Ramos (cell line): Measurements from ENCODE around the gene L3MBTL3.

Experiments
- in situ Hi-C: fragments of 300-500 bp; cut with MboI; formaldehyde crosslinking; loops from one replicate; pipeline ENCODE4 v1.14.3; 2022; ENCODE audit warnings: low sequenced_read_pairs; ENCODE audit not compliant: unreplicated experiment

Gene L3MBTL3

DNA sequence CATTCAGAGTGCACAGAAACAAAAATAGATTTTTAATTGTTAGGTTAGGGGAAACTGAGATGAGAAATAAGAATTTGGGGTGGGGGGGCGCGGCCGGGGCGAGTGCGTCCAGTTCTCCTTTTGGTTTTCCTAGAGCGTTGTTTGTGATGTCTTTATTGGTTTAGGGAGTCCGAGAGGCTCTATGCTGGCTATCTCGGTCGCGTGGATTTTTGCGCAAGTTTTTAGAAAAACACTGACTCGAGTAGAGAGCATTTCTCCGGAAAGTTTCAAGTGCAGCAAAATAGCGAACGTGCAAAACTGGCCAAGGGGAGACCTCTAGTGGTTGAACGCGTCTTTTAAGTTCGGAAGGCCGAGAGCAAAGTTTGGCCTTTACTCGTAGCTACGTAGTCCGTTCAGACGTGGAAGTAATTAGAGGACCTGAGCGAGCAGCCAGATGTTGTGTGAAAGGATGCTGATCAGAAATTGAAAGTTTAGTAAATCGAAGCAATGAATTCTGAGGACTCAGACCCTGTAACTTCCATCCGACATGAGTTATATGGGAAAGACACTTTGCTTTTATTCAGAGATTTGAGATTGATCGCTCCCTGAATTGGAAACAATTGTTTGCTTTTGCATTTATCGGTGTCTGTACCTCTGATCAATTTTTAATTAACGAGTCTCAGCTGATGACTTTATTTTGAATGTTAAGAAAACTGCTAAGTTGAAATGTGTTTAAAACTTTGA is 2.7 kb downstream of the L3MBTL3 start:
- in situ Hi-C loops = loop anchor here (25.0 kb wide), 1 partner anchor 409 kb away; no protein-coding TSS in a partner anchor

DNA sequence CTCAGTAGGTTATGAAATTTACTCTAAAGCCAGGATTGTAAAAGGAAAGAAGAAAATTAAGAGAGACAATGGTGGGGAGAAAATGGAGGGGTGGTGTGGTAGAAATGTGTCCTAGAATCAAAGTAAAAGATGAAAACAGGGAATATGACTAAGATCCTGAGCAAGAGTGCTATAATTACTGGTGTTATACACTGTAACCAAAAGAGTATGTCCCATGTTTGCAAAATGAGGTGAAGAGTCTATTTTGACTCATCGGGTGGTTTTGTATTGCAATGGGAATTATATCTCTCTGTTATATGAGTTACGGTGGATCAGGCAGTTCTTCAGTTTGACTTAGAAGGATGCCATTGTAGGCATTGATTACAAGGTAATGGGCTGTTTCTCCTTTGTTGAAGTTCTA is 8.5 kb downstream of the L3MBTL3 start:
- in situ Hi-C loops = no loop called here

DNA sequence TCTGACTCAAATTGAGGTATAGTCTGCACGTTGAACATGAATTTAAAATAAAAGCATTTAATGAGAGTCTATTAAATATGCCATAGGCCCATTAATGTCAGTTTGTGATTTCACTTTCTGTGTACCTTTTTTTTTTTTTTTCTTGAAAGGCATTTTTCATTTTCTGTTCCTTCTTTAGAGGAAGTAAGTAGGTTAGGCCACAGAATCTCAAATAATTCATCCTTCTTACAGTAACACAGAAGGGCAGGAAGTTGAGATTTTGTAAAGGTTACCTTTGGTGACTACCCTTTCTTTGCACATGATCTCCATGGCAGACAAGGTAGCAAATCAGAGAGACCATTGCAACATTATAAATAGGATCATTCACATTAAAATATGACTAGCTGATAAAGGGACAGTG is 9.6 kb downstream of the L3MBTL3 start:
- in situ Hi-C loops = no loop called here

- in situ Hi-C loops = no loop called here
These were observed 10.8 kb downstream of the L3MBTL3 start for GRCh38 chr6:130029163-130029562.

GRCh38 chr6:130032758-130033340 is 14.5 kb downstream of the L3MBTL3 start:
- in situ Hi-C loops = no loop called here

DNA sequence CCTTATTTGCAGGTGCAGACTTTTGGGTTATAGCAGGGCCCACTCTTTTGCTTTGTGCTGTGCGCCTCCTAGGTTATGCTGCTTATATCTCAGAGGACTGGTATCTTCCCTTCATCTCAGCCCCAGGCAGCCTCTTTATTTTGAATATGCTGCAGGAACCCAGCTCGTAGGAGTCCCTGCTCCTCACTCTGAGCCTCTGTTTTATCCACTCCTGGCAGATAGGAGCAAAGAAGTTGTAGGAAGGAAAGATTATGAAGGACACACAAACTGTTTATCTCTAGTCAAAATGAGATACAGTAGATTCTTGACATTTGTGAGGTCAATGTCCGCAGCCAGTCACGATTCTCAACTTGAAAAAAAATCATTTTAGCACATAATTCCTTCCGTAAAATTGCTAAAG is 15.6 kb downstream of the L3MBTL3 start:
- in situ Hi-C loops = no loop called here

GRCh38 chr6:130034378-130035146 is 16.2 kb downstream of the L3MBTL3 start:
- in situ Hi-C loops = no loop called here

DNA sequence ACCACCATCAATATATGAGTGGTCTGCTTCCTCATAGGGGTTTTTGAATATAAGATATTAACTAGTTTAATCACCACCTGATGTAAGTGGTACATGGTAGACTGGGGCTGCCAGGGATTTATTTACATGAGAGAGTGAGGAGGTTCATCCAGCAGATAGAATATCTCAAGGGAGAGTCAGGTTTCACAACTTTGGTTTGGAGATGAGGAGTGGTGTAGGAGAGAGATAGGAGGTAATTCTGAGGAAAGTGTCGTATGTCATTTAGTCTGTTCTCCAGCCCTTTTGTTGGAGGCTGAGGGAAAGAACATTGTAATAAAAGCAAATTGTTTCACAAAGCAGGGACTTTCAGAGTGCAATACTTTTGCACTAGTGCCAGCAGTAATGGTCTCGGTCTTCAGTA is 16.8 kb downstream of the L3MBTL3 start:
- in situ Hi-C loops = no loop called here

- in situ Hi-C loops = no loop called here
These were observed 18.9 kb downstream of the L3MBTL3 start for GRCh38 chr6:130037207-130037811.

DNA sequence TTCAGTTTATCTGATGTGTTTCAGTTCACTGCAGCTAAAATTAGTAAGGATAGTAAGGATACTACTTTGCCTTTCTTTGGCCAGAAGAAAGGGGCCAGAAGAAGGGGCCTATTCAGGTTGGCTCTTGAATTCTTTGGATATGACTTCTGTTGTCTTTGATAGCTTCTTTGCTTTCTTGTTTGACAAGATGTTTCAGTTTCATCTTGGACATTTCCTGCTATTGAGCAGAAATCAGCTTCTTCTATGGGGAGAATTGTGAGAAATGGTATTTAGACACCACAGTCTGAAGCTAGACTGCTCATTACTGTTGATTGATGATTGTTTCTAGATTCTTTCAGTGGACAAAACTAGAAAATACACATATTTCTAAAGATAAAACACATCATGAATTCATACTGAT is 23.2 kb downstream of the L3MBTL3 start:
- in situ Hi-C loops = no loop called here

DNA sequence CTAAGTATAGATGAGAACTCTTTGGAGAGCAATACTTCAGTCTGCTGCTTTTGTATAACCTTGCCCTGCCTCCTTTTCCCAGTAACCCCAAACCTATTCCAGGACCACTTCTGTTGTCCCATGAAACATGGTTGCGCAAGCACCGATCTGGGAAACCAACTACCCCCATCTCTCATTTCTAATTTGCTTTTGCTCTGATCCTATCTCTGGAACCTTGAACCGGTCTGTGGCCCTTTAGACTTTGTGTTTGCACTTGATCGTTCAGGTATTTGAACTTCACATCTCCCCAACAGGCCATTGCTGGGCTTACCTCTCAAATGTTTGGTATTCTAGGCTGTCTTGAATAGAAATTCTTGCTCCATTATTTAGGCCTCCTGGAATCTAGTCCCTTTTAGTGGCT is 25.0 kb downstream of the L3MBTL3 start:
- in situ Hi-C loops = no loop called here

DNA sequence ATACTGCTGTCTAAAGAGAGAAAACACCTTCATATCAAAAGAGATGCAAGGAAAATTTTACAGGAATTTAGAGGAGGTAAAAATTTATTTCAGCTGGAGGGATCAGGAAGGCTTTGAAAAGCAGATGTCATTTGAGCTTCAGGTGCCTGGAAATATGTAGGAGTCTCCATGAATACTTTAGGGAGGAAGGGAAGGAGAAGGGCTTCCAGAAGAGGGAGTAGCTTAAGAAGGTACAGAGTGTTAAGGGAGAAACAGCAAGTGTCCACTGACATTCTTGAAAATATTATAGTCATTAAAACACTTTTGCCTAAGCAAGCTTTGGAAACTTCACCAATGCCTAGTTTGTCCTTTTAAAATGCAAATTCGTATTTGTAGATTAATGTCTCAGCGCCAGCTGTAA is 27.2 kb downstream of the L3MBTL3 start:
- in situ Hi-C loops = no loop called here

DNA sequence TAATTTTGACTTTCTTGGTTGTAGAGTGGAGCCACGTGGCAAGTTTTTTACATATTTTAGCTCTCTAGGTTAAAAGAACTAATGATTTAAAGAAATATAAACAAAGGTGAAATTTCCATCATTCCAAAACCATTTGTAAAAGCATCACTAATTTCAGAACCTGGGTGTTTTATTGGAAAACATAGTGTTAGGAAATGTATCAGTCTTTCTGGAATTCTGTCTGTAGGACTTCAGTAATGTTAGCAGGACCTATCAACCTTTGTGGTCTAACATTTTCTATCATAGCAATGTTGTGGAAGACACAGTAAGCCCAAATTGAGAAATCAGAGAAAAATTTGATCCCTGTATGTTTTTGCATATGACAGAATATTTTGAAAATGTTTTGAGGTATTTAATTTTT is 28.3 kb downstream of the L3MBTL3 start:
- in situ Hi-C loops = no loop called here

DNA sequence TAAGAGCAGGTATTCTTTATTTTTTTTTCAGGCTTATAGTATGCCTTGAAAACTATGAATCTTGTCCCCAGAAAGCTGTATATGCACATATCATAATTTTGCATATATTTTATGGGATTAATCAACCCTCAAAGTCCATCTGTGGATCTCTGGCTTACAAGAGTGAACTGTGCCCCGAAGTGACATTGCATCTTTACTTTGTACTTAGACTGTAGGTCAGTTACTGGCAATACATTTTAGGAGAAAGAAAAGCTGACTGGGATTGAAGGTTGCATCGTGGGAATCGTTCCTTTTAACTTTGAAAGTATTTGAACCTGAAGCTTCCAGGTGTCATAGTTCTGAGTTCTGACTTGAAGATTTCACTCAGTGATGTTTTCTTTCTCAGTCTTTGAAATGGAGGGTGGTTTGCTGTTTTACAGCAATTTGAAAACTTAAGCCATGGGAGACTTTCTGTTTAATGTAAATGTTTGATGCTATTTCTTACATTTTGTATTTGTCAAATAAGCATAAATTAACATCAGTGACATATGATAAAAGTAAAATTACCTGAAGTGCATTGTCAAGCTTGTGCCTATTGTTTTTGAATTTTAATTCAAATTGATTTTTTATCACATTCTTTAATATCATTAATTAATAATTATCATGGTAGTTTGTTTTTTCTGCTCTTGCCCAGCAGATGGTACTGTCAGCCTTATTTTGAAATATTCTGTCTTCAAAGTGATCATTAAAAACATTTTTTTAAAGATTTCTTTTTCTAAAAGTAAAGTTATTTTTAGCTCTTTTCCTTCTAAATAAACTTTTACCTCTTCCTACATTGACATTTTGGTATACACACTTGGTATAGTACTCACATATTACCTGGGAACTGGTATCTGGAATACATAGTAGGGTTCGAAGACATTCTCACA is 29.0 kb downstream of the L3MBTL3 start:
- in situ Hi-C loops = no loop called here

GRCh38 chr6:130050230-130050629 is 31.8 kb downstream of the L3MBTL3 start:
- in situ Hi-C loops = no loop called here

- in situ Hi-C loops = no loop called here
These were observed 36.3 kb downstream of the L3MBTL3 start for GRCh38 chr6:130054725-130055124.

DNA sequence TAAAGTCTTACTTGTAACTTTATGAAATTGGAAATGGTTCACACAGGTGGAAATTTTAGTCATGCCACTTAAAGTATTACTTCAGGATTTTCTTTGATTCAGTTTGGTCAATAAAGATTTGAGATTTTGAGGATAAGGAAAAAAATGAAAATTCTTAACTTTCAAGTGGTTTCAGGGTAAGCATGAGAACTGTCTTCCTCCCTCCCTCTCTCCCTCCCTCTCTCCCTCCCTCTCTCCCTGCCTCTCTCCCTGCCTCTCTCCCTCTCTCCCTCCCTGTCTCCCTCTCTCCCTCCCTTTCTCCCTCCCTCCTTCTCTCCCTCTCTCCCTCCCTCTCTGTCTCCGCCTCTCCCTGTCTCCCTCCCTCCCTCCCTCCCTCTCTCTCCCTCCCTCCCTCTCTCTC is 36.9 kb downstream of the L3MBTL3 start:
- in situ Hi-C loops = no loop called here

DNA sequence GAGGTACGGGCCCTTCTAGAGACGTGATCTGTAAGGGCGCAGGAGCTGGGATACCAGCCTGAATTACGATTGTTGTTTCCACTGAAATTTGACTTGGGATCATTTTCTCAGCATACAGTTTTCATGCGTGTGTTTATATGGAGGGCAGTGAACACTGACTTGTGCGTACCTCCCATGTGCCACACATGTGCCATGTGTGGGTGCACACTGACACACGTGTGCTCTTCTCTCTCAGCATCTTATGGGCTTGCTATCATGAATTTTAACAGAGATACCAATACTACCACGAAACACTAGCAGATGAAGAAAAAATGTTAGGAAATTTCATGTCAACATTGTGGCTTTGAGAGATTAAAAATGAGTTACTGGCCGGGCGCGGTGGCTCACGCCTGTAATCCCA is 39.1 kb downstream of the L3MBTL3 start:
- in situ Hi-C loops = no loop called here

DNA sequence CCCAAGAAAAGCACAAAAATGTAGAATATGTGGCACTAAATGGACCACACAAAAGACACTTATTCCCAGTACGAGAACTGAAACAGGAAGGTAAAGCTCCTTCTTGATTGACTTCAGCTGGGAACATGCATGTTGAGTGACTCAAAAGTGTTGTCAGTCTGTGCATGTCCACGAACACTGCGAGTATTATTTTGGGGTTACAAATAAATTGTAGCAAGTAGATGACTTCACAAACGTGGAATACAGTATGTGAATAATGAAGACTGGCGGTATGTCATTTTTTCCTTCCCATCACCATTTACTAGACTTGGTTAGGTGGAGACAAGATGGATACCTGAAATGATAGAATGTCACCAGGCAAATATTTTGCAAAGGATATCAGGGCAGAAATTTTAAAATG is 45.4 kb downstream of the L3MBTL3 start:
- in situ Hi-C loops = no loop called here

DNA sequence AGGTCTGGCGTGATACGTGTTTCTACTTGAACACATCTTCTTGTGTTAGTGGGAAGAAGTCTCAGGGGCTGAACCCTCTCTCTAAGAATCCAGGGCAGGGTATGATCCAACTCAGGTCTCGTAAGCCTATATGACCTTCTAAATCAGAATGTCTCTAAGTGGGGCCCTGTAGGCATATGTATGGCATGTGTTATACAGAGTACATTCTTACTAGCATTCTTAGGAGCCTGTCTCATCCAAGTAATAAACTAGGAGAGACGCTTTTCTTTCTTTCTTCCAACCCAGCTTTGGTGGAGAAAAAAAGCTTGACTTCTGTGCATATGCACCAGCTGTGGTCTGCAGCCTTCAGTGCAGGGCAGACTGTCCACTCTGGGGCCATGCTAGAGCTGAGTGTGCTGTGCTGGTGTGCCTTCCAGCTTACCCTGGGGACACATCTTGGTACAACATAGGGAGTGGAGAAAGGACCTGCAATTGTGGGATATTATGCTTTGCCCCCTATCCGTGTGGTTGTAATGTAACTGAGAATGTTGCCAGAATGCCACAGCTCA is 47.3 kb downstream of the L3MBTL3 start:
- in situ Hi-C loops = no loop called here
